DOHH2 (cell line): ENCODE results near the gene RMC1.

ENCODE experiments used
- H3F3A ChIP-seq: fragments of 200-600 bp; sonication (generic), shearing (Covaris generic); 2 replicates; pipeline ENCODE4 v1.6.0; 2016; ENCODE audit warnings: antibody characterized with exemption, mild to moderate bottlenecking; ENCODE audit not compliant: control insufficient read depth, insufficient read depth
- H3K27ac ChIP-seq: fragments of 200-600 bp; sonication (generic); 2 replicates; pipeline ENCODE4 v1.5.1; 2014; ENCODE audit warnings: low read depth, mild to moderate bottlenecking, low read length, moderate library complexity
- H3K27me3 ChIP-seq: fragments of 200-600 bp; sonication (generic); 2 replicates; pipeline ENCODE4 v1.6.1; 2014; ENCODE audit warnings: mild to moderate bottlenecking, low read length, mixed read lengths; ENCODE audit not compliant: control insufficient read depth
- H3K36me3 ChIP-seq: fragments of 200-600 bp; sonication (generic); 2 replicates; pipeline ENCODE4 v1.6.1; 2014; ENCODE audit warnings: mild to moderate bottlenecking, low read length, moderate library complexity, mixed read lengths; ENCODE audit not compliant: control insufficient read depth
- H3K4me1 ChIP-seq: fragments of 200-600 bp; sonication (generic); 2 replicates; pipeline ENCODE4 v1.6.1; 2014; ENCODE audit warnings: mild to moderate bottlenecking, low read length, mixed read lengths; ENCODE audit not compliant: control insufficient read depth
- H3K4me2 ChIP-seq: fragments of 200-600 bp; sonication (generic); 2 replicates; pipeline ENCODE4 v1.6.0; 2014; ENCODE audit warnings: mild to moderate bottlenecking, low read length, moderate library complexity
- H3K4me3 ChIP-seq: fragments of 200-600 bp; sonication (generic); 2 replicates; pipeline ENCODE4 v1.5.1; 2014; ENCODE audit warnings: mild to moderate bottlenecking, low read length, mixed read lengths
- H3K79me2 ChIP-seq: fragments of 200-600 bp; sonication (generic); 2 replicates; pipeline ENCODE4 v1.6.1; 2014; ENCODE audit warnings: mild to moderate bottlenecking, low read length, mixed read lengths; ENCODE audit not compliant: control insufficient read depth
- H3K9me2 ChIP-seq: fragments of 200-600 bp; sonication (generic); replicated peaks from 2 replicates; pipeline ENCODE4 v1.6.1; 2014; ENCODE audit warnings: mild to moderate bottlenecking, low read length, mixed read lengths; ENCODE audit not compliant: control insufficient read depth
- H3K9me3 ChIP-seq: fragments of 200-600 bp; sonication (generic); 2 replicates; pipeline ENCODE4 v1.6.1; 2014; ENCODE audit warnings: antibody characterized with exemption, low read length, mixed read lengths; ENCODE audit not compliant: control insufficient read depth, insufficient read depth
- H4K20me1 ChIP-seq: fragments of 200-600 bp; sonication (generic); 2 replicates; pipeline ENCODE4 v1.6.0; 2014; ENCODE audit warnings: low read depth, mild to moderate bottlenecking, antibody characterized with exemption, low read length, moderate library complexity; ENCODE audit not compliant: control insufficient read depth, insufficient read depth
- CTCF ChIP-seq: fragments of 200-600 bp; sonication (generic); IDR thresholded peaks from one replicate; pipeline ENCODE4 v1.5.1; 2014; ENCODE audit warnings: antibody characterized with exemption, mild to moderate bottlenecking, low read depth, low read length; ENCODE audit not compliant: poor library complexity, severe bottlenecking
- EZH2phosphoT487 ChIP-seq: fragments of 200-600 bp; sonication (generic); IDR thresholded peaks from 2 replicates; pipeline ENCODE4 v1.6.1; 2017; ENCODE audit warnings: borderline replicate concordance, mild to moderate bottlenecking, antibody characterized with exemption, low read length, moderate library complexity, mixed read lengths

The RMC1 gene

GRCh38 chr18:23471486-23471885 lies 31.8 kb upstream of the RMC1 start:
- Histone ChIP-seq H3K9me2 (no peaks in the 10 kb centered on the region), H4K20me1 (no peaks in the 10 kb centered on the region), H3K27me3 (no peaks in the 10 kb centered on the region), H3F3A (no peaks in the 10 kb centered on the region), H3K4me1 (no peaks in the 10 kb centered on the region), H3K9me3 (no peaks in the 10 kb centered on the region), H3K79me2 (no peaks in the 10 kb centered on the region), H3K36me3 (peaks cover 78% of the 10 kb centered on the region), H3K4me2 (no peak overlapping the region), H3K27ac (no peak overlapping the region), H3K4me3 (no peak overlapping the region)
- TF ChIP-seq CTCF (no peak), EZH2phosphoT487 (no peak)

GRCh38 chr18:23479829-23480505 lies 23.3 kb upstream of the RMC1 start:
- H3K4me2 ChIP-seq: peak overlapping the region; percentile 68
- H3K9me2 ChIP-seq: no peaks in the 10 kb centered on the region
- no peaks in the 10 kb centered on the region for H4K20me1 ChIP-seq
- H3K4me1 ChIP-seq: peaks cover 28% of the 10 kb centered on the region
- peak overlapping the region; percentile 40 for H3K27ac ChIP-seq
- TF ChIP-seq EZH2phosphoT487 (no peak), CTCF (no peak)
- peaks cover 23% of the 10 kb centered on the region for H3F3A ChIP-seq
- H3K9me3 ChIP-seq: no peaks in the 10 kb centered on the region
- H3K4me3 ChIP-seq: peak overlapping the region; percentile 41
- no peaks in the 10 kb centered on the region for H3K27me3 ChIP-seq
- H3K79me2 ChIP-seq: no peaks in the 10 kb centered on the region
- peaks cover 68% of the 10 kb centered on the region for H3K36me3 ChIP-seq

GRCh38 chr18:23484561-23485182 lies 18.6 kb upstream of the RMC1 start:
- H3K27me3 ChIP-seq: no peaks in the 10 kb centered on the region
- no peak for TF ChIP-seq EZH2phosphoT487
- TF ChIP-seq CTCF: no peak
- H3K4me1 ChIP-seq: peaks cover 36% of the 10 kb centered on the region
- H4K20me1 ChIP-seq: no peaks in the 10 kb centered on the region
- peaks cover 29% of the 10 kb centered on the region for H3K36me3 ChIP-seq
- H3K4me3 ChIP-seq: no peak overlapping the region
- no peak overlapping the region for H3K27ac ChIP-seq
- H3F3A ChIP-seq: peaks cover 34% of the 10 kb centered on the region
- no peaks in the 10 kb centered on the region for H3K9me3 ChIP-seq
- no peak overlapping the region for H3K4me2 ChIP-seq
- no peaks in the 10 kb centered on the region for H3K9me2 ChIP-seq
- H3K79me2 ChIP-seq: no peaks in the 10 kb centered on the region
